NCI-H2196 treated with DMSO at 0.1 percent for 48 hours (cell line): ENCODE results near the gene HECA.
"Not testable (repeated sequence)": the region's sequence is repeated elsewhere in the genome, so short reads cannot be mapped to it uniquely, and the experiment has no call there.

Experiments used
- DNase-seq: peaks from one replicate; lab custom pipeline; 2025; ENCODE audit not compliant: unreplicated experiment; lab: John Stamatoyannopoulos, UW

The HECA gene

GRCh38 chr6:139135578-139136545 is 982 bp downstream of the HECA start:
- no peak for DNase-seq

GRCh38 chr6:139137706-139138105 is 2.8 kb downstream of the HECA start:
- no peak for DNase-seq

GRCh38 chr6:139140854-139141253 is 6.0 kb downstream of the HECA start:
- not testable (repeated sequence) for DNase-seq

GRCh38 chr6:139142262-139142661 is 7.4 kb downstream of the HECA start:
- no peak for DNase-seq

- no peak for DNase-seq
Measured at GRCh38 chr6:139143111-139143510, 8.2 kb downstream of the HECA start.

GRCh38 chr6:139144490-139145085 is 9.7 kb downstream of the HECA start:
- no peak for DNase-seq

- no peak for DNase-seq
Measured at GRCh38 chr6:139145661-139146060, 10.8 kb downstream of the HECA start.

- DNase-seq, result no peak
Measured at GRCh38 chr6:139146317-139146726, 11.4 kb downstream of the HECA start.

- DNase-seq, result no peak
Measured at GRCh38 chr6:139147628-139148027, 12.7 kb downstream of the HECA start.

GRCh38 chr6:139148557-139149235 is 13.8 kb downstream of the HECA start:
- no peak for DNase-seq

GRCh38 chr6:139149383-139149782 is 14.5 kb downstream of the HECA start:
- no peak for DNase-seq

- no peak for DNase-seq
Measured at GRCh38 chr6:139150920-139151319, 16.0 kb downstream of the HECA start.

GRCh38 chr6:139151425-139152087 is 16.7 kb downstream of the HECA start:
- no peak for DNase-seq

GRCh38 chr6:139152088-139152891 is 17.4 kb downstream of the HECA start:
- no peak for DNase-seq

- DNase-seq, result no peak
Measured at GRCh38 chr6:139152892-139153271, 18.0 kb downstream of the HECA start.

GRCh38 chr6:139153855-139154254 is 19.0 kb downstream of the HECA start:
- DNase-seq, result no peak

- DNase-seq, result no peak
Measured at GRCh38 chr6:139154881-139155547, 20.1 kb downstream of the HECA start.

- no peak for DNase-seq
Measured at GRCh38 chr6:139156102-139156501, 21.2 kb downstream of the HECA start.

- no peak for DNase-seq
Measured at GRCh38 chr6:139156551-139156950, 21.7 kb downstream of the HECA start.

GRCh38 chr6:139157086-139157485 is 22.2 kb downstream of the HECA start:
- DNase-seq, result not testable (repeated sequence)
